GM19035 (cell line): Measurements from ENCODE around the gene ZSCAN5B.
A peak's percentile ranks its signal among the peaks of the same experiment; 100 is the strongest.

Source experiments
- ATAC-seq: cut with Tn5 transposase; IDR thresholded peaks from one replicate; pipeline ENCODE4 v1.9.1; 2021; ENCODE audit not compliant: unreplicated experiment

ZSCAN5B gene

GRCh38 chr19:56146904-56147303 lies 50.7 kb downstream of the ZSCAN5B start:
- ATAC-seq, result no peak

- ATAC-seq, result no peak
These were observed 51.9 kb downstream of the ZSCAN5B start for GRCh38 chr19:56145698-56146097.

GRCh38 chr19:56144831-56145230 lies 52.8 kb downstream of the ZSCAN5B start:
- ATAC-seq, result no peak

GRCh38 chr19:56144376-56144775 lies 53.2 kb downstream of the ZSCAN5B start:
- no peak for ATAC-seq

GRCh38 chr19:56142897-56143434 lies 54.6 kb downstream of the ZSCAN5B start:
- ATAC-seq, result no peak

- no peak for ATAC-seq
These were observed 55.3 kb downstream of the ZSCAN5B start for GRCh38 chr19:56142087-56142787.

GRCh38 chr19:56141417-56141993 lies 56.1 kb downstream of the ZSCAN5B start:
- ATAC-seq, result no peak

GRCh38 chr19:56140583-56141416 lies 56.8 kb downstream of the ZSCAN5B start, which contains the start of gene ZNF444:
Gene ZNF444, plus strand, starts transcription at chr19:56141287. Its CDS starts 5,625 bp downstream, at chr19:56146912.
- ATAC-seq, result peak; percentile 91

GRCh38 chr19:56139847-56140582 lies 57.6 kb downstream of the ZSCAN5B start:
- peak; percentile 3 for ATAC-seq
